Measurements from ENCODE around the gene BRI3.

The BRI3 gene

GRCh38 chr7:98288064-98288823 is 6.8 kb downstream of the BRI3 start:
- no peak for DNase-seq

DNA sequence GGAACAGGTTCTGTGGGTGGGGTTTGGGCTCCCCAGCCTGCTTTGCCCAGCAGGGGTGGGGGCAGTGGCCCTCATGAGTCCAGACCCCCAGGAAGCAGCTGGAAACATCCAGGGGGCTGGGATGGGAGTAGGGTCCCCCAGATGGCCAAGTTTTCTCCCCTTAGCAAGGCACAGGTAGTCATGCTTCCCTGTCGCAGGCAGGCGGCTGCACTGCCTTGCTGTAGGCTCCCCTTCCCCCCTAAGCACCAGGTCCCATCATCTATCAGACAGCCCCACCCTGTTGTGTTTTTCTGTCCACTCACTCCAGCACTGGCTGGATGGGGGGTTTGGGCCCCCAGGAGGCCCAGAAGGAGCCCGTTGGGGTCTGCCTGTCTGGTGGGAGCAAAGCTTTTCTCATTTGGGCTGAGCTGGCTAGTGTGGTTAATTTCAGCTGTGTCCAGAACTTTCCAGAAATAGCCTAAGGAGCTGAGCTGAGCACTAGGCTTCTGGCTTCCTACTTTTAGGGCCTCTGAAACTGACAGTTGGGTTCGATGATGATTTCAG is 7.9 kb downstream of the BRI3 start:
- DNase-seq: no peak

DNA sequence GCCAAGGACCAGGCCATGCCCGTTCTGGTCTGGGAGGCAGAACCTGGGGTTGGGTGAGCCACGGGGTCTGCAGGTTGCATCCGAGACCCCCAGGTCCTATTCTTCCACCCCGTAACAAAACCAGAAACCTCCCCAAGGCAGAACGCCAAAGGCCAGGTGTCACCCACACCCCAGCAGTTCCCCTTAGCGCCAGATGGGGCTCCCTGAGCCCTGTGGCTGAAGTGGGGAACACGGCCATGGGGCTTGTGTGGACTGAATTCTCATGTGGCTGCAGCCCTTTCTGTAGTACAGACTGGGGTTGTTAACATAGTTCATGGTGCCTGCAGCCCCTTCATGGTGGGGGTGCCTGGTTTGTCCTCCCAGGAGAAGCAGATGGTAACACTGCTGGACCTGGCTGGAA is 10.2 kb downstream of the BRI3 start:
- no peak for DNase-seq

DNA sequence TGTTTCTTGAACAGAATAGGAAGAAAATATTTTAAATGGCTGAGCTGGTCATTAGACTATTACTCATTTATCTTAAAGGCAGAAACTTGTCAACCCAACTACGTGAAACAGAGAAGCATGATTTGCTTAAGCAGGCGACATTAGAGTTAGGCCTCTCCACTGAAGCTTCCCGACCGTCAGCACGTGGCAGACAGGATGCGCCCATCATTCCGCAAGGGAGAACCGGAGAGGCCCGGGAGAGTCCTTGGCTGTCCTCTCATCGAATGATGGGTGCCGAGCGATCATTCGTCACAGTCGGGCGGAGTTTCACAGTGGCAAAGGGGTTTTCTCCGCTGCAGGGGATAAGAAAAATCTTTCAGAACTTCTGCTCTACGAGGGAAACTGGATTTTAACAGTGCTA is 11.8 kb downstream of the BRI3 start:
- DNase-seq: no peak

DNA sequence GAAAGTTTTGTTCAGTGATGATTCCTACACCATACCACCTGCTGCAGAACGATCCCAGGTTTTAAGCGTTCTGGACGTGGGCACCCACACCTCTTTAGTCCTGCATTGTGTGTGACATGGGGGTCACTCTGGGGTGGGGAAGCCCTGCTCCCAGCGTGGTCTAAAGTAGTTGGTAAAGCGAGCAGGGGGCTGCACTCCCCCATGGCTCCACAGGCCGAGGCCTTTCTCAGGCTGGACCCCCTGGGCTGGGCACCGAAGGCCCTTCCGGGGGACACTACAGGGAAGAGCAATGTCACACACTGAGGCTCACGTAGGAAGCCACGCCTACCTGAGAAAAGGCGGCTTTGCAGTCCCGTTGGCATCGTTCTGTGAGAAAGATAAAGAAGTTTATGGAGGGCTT is 12.3 kb downstream of the BRI3 start:
- no peak for DNase-seq

- no peak for DNase-seq
Measured at GRCh38 chr7:98294326-98294725, 12.8 kb downstream of the BRI3 start.

- peak; percentile 52 for DNase-seq
Measured at GRCh38 chr7:98294798-98295382, 13.4 kb downstream of the BRI3 start.

DNA sequence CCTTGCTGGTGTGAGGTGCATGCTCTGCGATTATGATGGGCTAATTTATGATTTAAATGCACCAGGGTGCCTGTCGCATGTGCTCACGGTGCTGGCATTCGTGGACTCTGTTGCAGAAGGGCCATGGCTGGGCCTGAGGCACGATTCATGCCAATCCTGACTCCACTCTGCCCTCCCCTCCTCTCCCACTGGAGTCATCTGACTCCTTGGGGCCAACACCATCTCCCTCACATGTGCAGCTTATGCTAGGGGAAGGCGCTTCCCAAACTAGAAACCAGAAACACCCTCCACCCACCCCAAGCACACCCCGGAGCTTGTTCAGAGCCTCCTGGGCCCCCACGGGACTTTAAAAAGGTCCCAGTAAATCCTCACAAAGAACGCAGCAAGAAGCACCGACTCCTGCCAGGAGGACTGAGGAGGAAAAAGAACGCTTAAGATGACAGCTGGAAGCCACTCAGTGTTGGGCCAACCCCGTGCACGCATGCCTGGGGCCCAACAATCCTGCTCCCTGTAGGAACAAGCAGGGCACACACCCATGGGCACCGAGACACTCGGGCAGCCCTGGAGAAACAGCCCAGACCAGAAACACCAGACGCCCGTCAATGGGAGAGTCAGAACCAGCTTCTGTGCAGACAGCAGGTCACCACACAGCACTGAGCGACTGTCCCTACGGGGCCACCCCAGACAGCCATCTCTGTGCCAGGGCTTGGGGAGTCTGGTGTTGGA is 14.1 kb downstream of the BRI3 start:
- no peak for DNase-seq

GRCh38 chr7:98296833-98297232 is 15.3 kb downstream of the BRI3 start:
- DNase-seq: no peak

- no peak for DNase-seq
Measured at GRCh38 chr7:98297626-98298286, 16.3 kb downstream of the BRI3 start.

GRCh38 chr7:98300595-98301372 is 19.3 kb downstream of the BRI3 start:
- no peak for DNase-seq

DNA sequence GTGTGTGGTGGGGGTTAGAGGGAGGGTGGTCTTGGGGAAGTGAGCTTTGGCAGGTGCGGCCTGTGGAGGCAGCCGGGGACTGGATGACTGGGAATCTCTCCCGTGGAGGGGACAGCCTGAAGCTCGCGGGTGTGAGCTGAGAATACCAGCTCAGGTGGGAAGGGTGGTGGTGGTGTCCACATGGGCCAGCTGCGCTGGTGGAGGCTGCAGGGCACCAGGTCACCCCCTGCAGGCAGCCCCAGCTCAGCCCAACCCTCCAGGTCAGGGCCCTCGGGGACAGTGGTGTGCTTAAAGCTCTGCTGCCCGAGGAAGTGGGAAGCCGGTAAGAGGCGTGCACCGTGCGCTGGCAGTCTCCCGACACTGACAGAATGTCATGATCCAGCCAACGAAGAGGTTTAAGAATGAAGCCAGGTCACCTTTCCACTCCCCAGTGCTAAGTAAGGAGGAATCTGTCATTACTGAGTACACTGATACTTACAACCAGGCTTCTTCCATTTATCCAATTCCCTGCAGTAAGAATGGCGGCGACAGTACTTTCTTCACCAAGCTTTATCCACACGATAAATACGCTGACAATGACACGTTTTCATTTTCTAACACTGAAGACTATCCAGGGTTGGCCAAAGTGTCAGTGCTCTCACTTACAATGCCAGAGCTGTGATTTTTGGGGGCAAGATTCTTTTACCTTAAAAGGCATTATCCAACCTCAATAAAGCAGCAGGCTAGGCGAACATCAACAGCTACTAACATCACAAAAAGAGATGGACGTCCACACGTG is 20.4 kb downstream of the BRI3 start:
- DNase-seq: no peak

DNA sequence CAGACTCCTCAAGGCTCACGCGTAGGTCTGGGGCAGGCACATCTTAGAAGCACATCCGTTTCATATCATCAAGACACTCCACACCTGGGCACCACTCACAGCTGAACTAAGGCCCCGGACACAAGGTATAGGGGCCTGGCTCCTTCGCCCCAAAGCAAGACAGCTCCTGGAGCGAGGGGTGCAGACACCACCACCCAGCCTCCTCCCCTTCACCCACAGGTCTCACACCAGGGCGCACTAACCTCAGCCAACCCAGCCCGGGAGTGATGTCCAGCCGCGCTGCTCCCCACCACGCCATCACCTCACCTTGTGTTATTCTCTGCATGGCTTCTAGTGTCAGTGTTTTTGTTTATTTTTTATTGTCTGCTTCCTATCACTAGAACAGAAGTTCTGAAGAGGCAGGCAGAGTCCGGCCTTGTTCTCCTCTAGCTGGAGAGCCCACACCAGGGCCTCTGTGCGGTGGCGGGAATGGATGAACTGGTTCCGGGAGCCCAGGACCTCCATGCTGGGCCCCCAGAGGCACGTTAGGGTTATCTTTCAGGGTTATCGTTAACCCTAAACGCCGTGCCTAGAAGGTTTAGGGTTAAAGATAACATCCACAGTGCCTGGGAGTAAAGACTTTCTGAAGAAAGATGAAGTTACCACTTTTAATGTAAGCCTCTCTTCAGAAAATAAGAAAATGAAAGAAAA is 21.8 kb downstream of the BRI3 start:
- no peak for DNase-seq

DNA sequence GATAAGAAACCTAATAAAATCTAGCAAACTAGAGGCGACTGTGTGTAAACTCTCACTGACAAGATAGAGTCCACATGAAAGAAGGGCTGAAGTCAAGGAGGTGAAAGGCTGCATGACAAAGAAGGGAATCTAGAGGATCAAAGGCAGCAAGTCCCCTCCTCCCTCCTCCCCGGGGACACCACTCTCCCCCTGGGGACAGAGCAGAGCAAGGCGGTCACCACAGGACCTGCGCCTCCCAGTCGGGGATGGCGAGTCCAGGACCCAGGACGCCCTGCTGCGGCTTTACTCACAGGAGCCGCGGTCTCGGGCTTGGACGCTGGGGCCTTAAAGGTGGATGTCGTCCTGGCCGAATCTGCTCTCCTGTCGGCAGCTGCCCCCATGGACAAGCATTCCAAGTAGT is 22.4 kb downstream of the BRI3 start:
- no peak for DNase-seq

DNA sequence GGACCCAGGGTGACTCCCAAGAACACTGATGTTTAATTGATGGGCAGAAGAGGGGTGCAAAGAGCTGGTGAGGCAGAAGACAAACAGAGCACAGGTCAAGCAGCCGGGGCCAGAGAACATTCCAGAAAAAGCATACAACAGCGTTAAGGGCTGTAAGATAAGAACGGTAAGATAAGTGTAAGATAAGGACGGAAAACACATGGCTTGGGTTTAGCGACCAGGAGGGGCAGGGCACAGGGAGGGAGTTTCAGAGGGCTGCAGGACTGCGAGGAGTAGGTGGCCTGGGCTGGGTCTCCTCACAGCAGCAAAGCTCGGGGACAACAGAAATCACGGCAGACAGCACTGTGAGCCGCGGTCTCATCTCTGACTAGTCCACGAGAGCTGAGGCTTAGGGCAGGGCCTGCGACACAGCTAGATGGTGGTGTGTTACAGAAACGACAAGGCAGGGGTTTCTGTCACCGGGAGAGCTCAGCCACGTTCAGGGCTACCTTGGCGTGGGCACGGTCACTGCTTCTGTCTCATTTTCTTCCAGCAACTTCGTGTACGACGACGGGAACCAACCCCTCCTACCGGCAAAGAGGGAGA is 24.6 kb downstream of the BRI3 start:
- no peak for DNase-seq

DNA sequence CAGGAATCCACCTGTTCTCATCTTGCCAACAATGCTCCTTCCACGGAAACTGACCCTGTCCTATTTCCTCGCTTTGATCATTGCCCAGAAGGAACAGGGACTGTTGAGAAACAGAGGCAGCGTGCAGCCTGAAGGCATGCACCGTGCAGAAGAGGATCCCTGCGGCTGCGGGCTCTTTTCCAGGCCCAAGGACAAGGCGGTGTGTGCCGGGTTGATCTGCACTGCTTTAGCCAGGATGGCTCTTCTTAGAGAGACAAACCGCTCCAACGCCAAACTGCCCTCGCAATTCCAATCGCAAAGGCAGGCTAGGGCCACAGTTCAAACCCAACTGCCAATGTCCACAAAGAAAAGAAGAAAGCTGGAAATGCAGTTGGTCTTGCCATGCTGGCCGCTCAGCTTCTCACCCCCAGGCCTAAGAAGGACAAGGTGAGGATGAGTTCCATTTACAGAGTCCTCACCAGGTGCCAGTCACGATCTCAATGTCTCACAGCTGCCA is 26.5 kb downstream of the BRI3 start:
- no peak for DNase-seq

- no peak for DNase-seq
Measured at GRCh38 chr7:98309566-98309965, 28.1 kb downstream of the BRI3 start.

GRCh38 chr7:98312201-98312600 is 30.7 kb downstream of the BRI3 start:
- DNase-seq: no peak

DNA sequence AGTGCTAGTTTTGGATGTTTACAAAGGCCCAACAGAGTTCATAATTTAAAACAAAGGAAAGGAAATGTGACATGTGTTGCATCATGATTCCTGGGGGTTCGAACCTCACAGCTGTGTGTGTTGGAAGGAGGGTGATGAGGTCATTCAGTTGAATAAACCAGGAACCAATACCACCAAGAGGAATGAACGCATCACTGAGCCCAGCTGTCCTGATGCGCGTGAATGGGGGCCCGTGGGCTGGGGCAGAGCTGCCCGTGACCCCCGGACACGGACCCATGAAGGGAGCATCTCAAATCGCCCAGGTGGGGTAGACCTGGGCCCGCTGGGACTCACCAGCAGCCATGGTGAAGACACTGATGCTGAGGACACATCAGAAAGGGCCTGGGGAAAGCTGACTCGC is 33.0 kb downstream of the BRI3 start:
- DNase-seq: no peak

GRCh38 chr7:98315318-98315993 is 34.0 kb downstream of the BRI3 start:
- no peak for DNase-seq

All from NCI-H1105 treated with DMSO at 0.1 percent for 48 hours (cell line).